ENCODE data around the gene GUCY1A2. TPM values are rescaled to one million over a fixed set of nuclear protein-coding genes. Genes with fewer than 3 reads are reported as not detected.

GUCY1A2 gene
- total and polyA plus RNA-seq, 8 donors, result 15.6 to 32.7 (median 26.2) TPM

- Histone ChIP-seq H3K27ac (no peak overlapping the region), H3K36me3 (no peaks in the 10 kb centered on the region), H3K27me3 (no peaks in the 10 kb centered on the region), H3K9me3 (no peaks in the 10 kb centered on the region), H3K4me1 (no peaks in the 10 kb centered on the region), H3K4me3 (no peak overlapping the region)
- DNase-seq (no peak), ATAC-seq (no peak)
- TF ChIP-seq CTCF (IDR thresholded peaks at IDR 0.05), result no peak
- intact Hi-C loops (cut with DNase I), result no loop called here
Measured at GRCh38 chr11:106998916-106999188, 19.4 kb downstream of the GUCY1A2 start.

GRCh38 chr11:106998116-106998915 lies 20.0 kb downstream of the GUCY1A2 start:
- H3K9me3 ChIP-seq, result no peaks in the 10 kb centered on the region
- no peak for TF ChIP-seq CTCF (IDR thresholded peaks at IDR 0.05)
- no peaks in the 10 kb centered on the region for H3K36me3 ChIP-seq
- no peaks in the 10 kb centered on the region for H3K4me1 ChIP-seq
- no peak overlapping the region for H3K27ac ChIP-seq
- ATAC-seq, result no peak
- no peaks in the 10 kb centered on the region for H3K27me3 ChIP-seq
- intact Hi-C loops (cut with DNase I), result no loop called here
- peak in 1 of 4 donors; percentile 45 for DNase-seq
- H3K4me3 ChIP-seq, result no peak overlapping the region

GRCh38 chr11:106997227-106997626 lies 21.0 kb downstream of the GUCY1A2 start:
- ATAC-seq (no peak), DNase-seq (no peak)
- Histone ChIP-seq H3K9me3 (no peaks in the 10 kb centered on the region), H3K36me3 (no peaks in the 10 kb centered on the region), H3K4me3 (no peak overlapping the region), H3K27ac (no peak overlapping the region), H3K27me3 (no peaks in the 10 kb centered on the region), H3K4me1 (no peaks in the 10 kb centered on the region)
- intact Hi-C loops (cut with DNase I), result no loop called here
- TF ChIP-seq CTCF (IDR thresholded peaks at IDR 0.05), result no peak

GRCh38 chr11:106996691-106997090 lies 21.6 kb downstream of the GUCY1A2 start:
- Histone ChIP-seq H3K4me3 (no peak overlapping the region), H3K4me1 (no peaks in the 10 kb centered on the region), H3K36me3 (no peaks in the 10 kb centered on the region), H3K9me3 (no peaks in the 10 kb centered on the region), H3K27ac (no peak overlapping the region), H3K27me3 (no peaks in the 10 kb centered on the region)
- DNase-seq, result no peak
- TF ChIP-seq CTCF (IDR thresholded peaks at IDR 0.05), result no peak
- intact Hi-C loops (cut with DNase I), result no loop called here
- no peak for ATAC-seq

GRCh38 chr11:106990331-106990730 lies 27.9 kb downstream of the GUCY1A2 start:
- H3K27ac ChIP-seq, result no peak overlapping the region
- no peak for TF ChIP-seq CTCF (IDR thresholded peaks at IDR 0.05)
- DNase-seq, result peak in 1 of 4 donors; percentile 49
- no peak overlapping the region for H3K4me3 ChIP-seq
- peak; percentile 15 for ATAC-seq
- intact Hi-C loops (cut with DNase I), result no loop called here
- H3K27me3 ChIP-seq, result no peaks in the 10 kb centered on the region
- H3K4me1 ChIP-seq, result peaks cover 0 to 6% of the 10 kb centered on the region in 2 donors
- H3K36me3 ChIP-seq, result no peaks in the 10 kb centered on the region
- no peaks in the 10 kb centered on the region for H3K9me3 ChIP-seq

Data from left lung (tissue), 10 donors.